Gastrocnemius medialis (tissue), 4 donors: ENCODE results near the gene ENTHD1.

Source experiments
- POLR2A ChIP-seq, 2 donors: fragments of 450-650 bp; IDR thresholded peaks; one replicate each; pipeline ENCODE4 v1.6.1; 2017; ENCODE audit warnings: antibody characterized with exemption in 2 of 2, mild to moderate bottlenecking in 2 of 2, moderate library complexity in 2 of 2
- TF ChIP-seq, protein P1 (sequence below), 5 experiments: fragments of 450-650 bp in 3 of 5; fragments of 200-600 bp in 2 of 5; sonication (generic) in 2 of 5; IDR thresholded peaks in 4 of 5; conservative IDR thresholded peaks in 1 of 5; 1 replicate in 4 of 5; 2 replicates in 1 of 5; pipeline ENCODE4 v1.5.1; 2016 to 2019; ENCODE audit warnings: antibody characterized with exemption in 5 of 5, mild to moderate bottlenecking in 3 of 5, moderate library complexity in 3 of 5

DNA sequence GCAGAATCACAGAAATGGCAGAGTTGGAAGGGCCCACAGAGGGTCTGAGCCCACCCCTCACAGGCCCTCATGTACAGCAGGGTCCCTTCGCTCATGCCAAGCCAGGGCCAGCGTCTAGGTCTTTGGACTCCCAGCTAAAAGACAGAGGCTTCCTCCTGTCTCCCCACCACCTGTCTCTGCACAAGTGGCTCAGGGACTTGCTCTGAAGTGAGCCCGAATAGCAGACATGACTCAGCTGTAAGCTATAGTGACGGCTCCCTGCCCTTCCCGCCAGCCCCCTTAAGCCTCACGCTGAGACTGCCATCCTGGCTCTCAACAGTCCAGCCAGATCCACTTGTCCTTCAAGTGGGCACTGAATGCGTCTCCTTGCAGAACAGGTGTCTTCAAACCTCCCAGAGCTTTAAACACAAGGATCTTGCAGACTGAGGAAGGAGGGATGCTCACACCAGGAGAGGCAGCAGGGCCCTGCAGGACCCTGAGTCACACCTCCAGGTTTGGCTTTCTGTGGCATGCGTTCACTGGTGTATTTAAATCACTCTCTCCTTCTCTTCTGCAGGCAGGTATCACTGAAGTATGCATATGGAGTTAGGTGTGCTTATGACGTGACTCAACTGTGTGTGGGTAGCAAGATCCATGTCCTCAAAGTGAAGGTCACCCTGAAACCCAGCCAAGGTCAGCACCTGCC lies 168.1 kb downstream of the ENTHD1 start:
- TF ChIP-seq POLR2A (IDR thresholded peaks at IDR 0.05): no peak
- TF ChIP-seq, protein P1, sequence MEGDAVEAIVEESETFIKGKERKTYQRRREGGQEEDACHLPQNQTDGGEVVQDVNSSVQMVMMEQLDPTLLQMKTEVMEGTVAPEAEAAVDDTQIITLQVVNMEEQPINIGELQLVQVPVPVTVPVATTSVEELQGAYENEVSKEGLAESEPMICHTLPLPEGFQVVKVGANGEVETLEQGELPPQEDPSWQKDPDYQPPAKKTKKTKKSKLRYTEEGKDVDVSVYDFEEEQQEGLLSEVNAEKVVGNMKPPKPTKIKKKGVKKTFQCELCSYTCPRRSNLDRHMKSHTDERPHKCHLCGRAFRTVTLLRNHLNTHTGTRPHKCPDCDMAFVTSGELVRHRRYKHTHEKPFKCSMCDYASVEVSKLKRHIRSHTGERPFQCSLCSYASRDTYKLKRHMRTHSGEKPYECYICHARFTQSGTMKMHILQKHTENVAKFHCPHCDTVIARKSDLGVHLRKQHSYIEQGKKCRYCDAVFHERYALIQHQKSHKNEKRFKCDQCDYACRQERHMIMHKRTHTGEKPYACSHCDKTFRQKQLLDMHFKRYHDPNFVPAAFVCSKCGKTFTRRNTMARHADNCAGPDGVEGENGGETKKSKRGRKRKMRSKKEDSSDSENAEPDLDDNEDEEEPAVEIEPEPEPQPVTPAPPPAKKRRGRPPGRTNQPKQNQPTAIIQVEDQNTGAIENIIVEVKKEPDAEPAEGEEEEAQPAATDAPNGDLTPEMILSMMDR (IDR thresholded peaks at IDR 0.05 in 4 of 5, conservative IDR thresholded peaks at IDR 0.05 in 1 of 5): no peak
